Hematopoietic multipotent progenitor cell treated with erythropoietin and hydrocortisone succinate and interleukin-3 and kit ligand, for 4 days (in vitro differentiated cells): Measurements from ENCODE around the gene RFXANK.
"Not testable (repeated sequence)": the region's sequence is repeated elsewhere in the genome, so short reads cannot be mapped to it uniquely, and the experiment has no call there.

ENCODE experiments used
- DNase-seq: peaks from one replicate; pipeline ENCODE4 v3.0.0-alpha.2; 2015

RFXANK gene

GRCh38 chr19:19206938-19207337 lies 14.9 kb downstream of the RFXANK start:
- DNase-seq = no peak

- DNase-seq = peak; percentile 78
These were observed 15.8 kb downstream of the RFXANK start for GRCh38 chr19:19207637-19208572.

- no peak for DNase-seq
These were observed 17.3 kb downstream of the RFXANK start for GRCh38 chr19:19209372-19209771.

GRCh38 chr19:19211499-19212420 lies 19.7 kb downstream of the RFXANK start, which contains the start of gene NCAN:
NCAN (plus strand) TSS chr19:19211958; CDS start chr19:19216954, 4,996 bp downstream.
- DNase-seq = no peak

- no peak for DNase-seq
These were observed 20.9 kb downstream of the RFXANK start for GRCh38 chr19:19212916-19213315.

- no peak for DNase-seq
These were observed 21.5 kb downstream of the RFXANK start for GRCh38 chr19:19213426-19214158.

- DNase-seq = no peak
These were observed 22.1 kb downstream of the RFXANK start for GRCh38 chr19:19214159-19214490.

- peak; percentile 80 for DNase-seq
These were observed 22.8 kb downstream of the RFXANK start for GRCh38 chr19:19214892-19215291.

- DNase-seq = no peak
These were observed 23.7 kb downstream of the RFXANK start for GRCh38 chr19:19215792-19216191.

- DNase-seq = peak; percentile 60
These were observed 25.0 kb downstream of the RFXANK start for GRCh38 chr19:19217099-19217498.

- DNase-seq = no peak
These were observed 26.9 kb downstream of the RFXANK start for GRCh38 chr19:19218911-19219310.

GRCh38 chr19:19221000-19221399 lies 28.9 kb downstream of the RFXANK start:
- not testable (repeated sequence) for DNase-seq

- no peak for DNase-seq
These were observed 31.0 kb downstream of the RFXANK start for GRCh38 chr19:19223060-19223459.

- no peak for DNase-seq
These were observed 31.6 kb downstream of the RFXANK start for GRCh38 chr19:19223636-19224035.

- no peak for DNase-seq
These were observed 32.2 kb downstream of the RFXANK start for GRCh38 chr19:19224150-19224851.

- DNase-seq = peak; percentile 93
These were observed 32.9 kb downstream of the RFXANK start for GRCh38 chr19:19224852-19225494.

GRCh38 chr19:19226204-19226603 lies 34.1 kb downstream of the RFXANK start:
- DNase-seq = no peak

GRCh38 chr19:19226663-19227062 lies 34.6 kb downstream of the RFXANK start:
- no peak for DNase-seq

GRCh38 chr19:19227217-19227616 lies 35.2 kb downstream of the RFXANK start:
- no peak for DNase-seq

- no peak for DNase-seq
These were observed 37.6 kb downstream of the RFXANK start for GRCh38 chr19:19229701-19230100.

GRCh38 chr19:19230999-19231398 lies 38.9 kb downstream of the RFXANK start:
- DNase-seq = no peak

GRCh38 chr19:19232261-19232721 lies 40.2 kb downstream of the RFXANK start:
- no peak for DNase-seq
